Liver (tissue), 3 donors: Measurements from ENCODE around the gene TTC33.

Source experiments
- FOXA2 ChIP-seq: IDR thresholded peaks from 2 replicates; pipeline ENCODE4 v1.6.1; 2016; ENCODE audit warnings: antibody characterized with exemption
- NR2F2 ChIP-seq: IDR thresholded peaks from 2 replicates; pipeline ENCODE4 v1.6.1; 2016; ENCODE audit warnings: antibody characterized with exemption
- RAD21 ChIP-seq, 2 donors: IDR thresholded peaks; 2 replicates each; pipeline ENCODE4 v1.6.1; 2016; ENCODE audit warnings: antibody characterized with exemption in 2 of 2, mild to moderate bottlenecking in 2 of 2
- SP1 ChIP-seq: IDR thresholded peaks from 2 replicates; pipeline ENCODE4 v1.6.1; 2018; ENCODE audit warnings: antibody characterized with exemption, mild to moderate bottlenecking
- TAF1 ChIP-seq: conservative IDR thresholded peaks from 2 replicates; pipeline ENCODE4 v1.6.1; 2016; ENCODE audit warnings: antibody characterized with exemption, mild to moderate bottlenecking
- YY1 ChIP-seq: IDR thresholded peaks from 2 replicates; pipeline ENCODE4 v1.6.1; 2016; ENCODE audit warnings: antibody characterized with exemption, mild to moderate bottlenecking
- TF ChIP-seq, protein P1 (sequence below): fragments of 150-350 bp; IDR thresholded peaks from 2 replicates; pipeline ENCODE4 v1.5.1; 2017; ENCODE audit warnings: improper control_type of control experiment, low read depth, low read length; ENCODE audit not compliant: missing input control
- TF ChIP-seq, protein P2 (sequence below): IDR thresholded peaks from 2 replicates; pipeline ENCODE4 v1.6.1; 2016; ENCODE audit warnings: antibody characterized with exemption, mild to moderate bottlenecking
- TF ChIP-seq, protein P3 (sequence below): IDR thresholded peaks from 2 replicates; pipeline ENCODE4 v1.6.1; 2016; ENCODE audit warnings: antibody characterized with exemption
- TF ChIP-seq, protein P4 (sequence below): IDR thresholded peaks from 2 replicates; pipeline ENCODE4 v1.6.1; 2016; ENCODE audit warnings: antibody characterized with exemption
- donor health status: healthy.
- donor health status: healthy.

DNA sequence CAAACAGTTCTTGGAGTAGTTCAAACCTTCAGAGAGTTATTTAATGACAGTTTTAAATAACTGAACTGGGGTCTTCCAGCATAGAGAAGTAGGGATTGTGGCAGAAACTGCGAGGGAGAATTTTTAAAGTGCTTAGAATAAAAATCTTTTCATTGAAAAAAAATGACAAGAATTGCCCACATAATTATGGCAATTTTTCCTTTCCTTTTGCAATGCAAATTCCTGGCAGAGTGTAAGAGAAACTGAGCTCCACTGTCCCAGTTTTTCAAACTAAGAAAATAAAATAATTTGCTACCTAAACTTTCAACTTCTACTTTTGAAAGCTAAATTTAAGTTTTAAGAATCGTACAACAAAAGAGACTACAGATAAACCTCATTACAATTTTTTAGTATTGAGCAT is 78.3 kb downstream of the TTC33 start:
- TF ChIP-seq, protein P1, sequence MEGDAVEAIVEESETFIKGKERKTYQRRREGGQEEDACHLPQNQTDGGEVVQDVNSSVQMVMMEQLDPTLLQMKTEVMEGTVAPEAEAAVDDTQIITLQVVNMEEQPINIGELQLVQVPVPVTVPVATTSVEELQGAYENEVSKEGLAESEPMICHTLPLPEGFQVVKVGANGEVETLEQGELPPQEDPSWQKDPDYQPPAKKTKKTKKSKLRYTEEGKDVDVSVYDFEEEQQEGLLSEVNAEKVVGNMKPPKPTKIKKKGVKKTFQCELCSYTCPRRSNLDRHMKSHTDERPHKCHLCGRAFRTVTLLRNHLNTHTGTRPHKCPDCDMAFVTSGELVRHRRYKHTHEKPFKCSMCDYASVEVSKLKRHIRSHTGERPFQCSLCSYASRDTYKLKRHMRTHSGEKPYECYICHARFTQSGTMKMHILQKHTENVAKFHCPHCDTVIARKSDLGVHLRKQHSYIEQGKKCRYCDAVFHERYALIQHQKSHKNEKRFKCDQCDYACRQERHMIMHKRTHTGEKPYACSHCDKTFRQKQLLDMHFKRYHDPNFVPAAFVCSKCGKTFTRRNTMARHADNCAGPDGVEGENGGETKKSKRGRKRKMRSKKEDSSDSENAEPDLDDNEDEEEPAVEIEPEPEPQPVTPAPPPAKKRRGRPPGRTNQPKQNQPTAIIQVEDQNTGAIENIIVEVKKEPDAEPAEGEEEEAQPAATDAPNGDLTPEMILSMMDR = no peak
- no peak for TF ChIP-seq RAD21 (IDR thresholded peaks at IDR 0.05)
- TF ChIP-seq, protein P2, sequence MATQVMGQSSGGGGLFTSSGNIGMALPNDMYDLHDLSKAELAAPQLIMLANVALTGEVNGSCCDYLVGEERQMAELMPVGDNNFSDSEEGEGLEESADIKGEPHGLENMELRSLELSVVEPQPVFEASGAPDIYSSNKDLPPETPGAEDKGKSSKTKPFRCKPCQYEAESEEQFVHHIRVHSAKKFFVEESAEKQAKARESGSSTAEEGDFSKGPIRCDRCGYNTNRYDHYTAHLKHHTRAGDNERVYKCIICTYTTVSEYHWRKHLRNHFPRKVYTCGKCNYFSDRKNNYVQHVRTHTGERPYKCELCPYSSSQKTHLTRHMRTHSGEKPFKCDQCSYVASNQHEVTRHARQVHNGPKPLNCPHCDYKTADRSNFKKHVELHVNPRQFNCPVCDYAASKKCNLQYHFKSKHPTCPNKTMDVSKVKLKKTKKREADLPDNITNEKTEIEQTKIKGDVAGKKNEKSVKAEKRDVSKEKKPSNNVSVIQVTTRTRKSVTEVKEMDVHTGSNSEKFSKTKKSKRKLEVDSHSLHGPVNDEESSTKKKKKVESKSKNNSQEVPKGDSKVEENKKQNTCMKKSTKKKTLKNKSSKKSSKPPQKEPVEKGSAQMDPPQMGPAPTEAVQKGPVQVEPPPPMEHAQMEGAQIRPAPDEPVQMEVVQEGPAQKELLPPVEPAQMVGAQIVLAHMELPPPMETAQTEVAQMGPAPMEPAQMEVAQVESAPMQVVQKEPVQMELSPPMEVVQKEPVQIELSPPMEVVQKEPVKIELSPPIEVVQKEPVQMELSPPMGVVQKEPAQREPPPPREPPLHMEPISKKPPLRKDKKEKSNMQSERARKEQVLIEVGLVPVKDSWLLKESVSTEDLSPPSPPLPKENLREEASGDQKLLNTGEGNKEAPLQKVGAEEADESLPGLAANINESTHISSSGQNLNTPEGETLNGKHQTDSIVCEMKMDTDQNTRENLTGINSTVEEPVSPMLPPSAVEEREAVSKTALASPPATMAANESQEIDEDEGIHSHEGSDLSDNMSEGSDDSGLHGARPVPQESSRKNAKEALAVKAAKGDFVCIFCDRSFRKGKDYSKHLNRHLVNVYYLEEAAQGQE = no peak
- TF ChIP-seq YY1 = no peak
- no peak for TF ChIP-seq TAF1
- TF ChIP-seq, protein P3, sequence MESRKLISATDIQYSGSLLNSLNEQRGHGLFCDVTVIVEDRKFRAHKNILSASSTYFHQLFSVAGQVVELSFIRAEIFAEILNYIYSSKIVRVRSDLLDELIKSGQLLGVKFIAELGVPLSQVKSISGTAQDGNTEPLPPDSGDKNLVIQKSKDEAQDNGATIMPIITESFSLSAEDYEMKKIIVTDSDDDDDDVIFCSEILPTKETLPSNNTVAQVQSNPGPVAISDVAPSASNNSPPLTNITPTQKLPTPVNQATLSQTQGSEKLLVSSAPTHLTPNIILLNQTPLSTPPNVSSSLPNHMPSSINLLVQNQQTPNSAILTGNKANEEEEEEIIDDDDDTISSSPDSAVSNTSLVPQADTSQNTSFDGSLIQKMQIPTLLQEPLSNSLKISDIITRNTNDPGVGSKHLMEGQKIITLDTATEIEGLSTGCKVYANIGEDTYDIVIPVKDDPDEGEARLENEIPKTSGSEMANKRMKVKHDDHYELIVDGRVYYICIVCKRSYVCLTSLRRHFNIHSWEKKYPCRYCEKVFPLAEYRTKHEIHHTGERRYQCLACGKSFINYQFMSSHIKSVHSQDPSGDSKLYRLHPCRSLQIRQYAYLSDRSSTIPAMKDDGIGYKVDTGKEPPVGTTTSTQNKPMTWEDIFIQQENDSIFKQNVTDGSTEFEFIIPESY = no peak
- TF ChIP-seq, protein P4, sequence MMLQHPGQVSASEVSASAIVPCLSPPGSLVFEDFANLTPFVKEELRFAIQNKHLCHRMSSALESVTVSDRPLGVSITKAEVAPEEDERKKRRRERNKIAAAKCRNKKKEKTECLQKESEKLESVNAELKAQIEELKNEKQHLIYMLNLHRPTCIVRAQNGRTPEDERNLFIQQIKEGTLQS = no peak
- TF ChIP-seq NR2F2 = no peak
- TF ChIP-seq SP1 = no peak
- no peak for TF ChIP-seq FOXA2
